Activated naive CD4-positive, alpha-beta T cell treated with anti-CD3 and anti-CD28 coated beads, Interleukin-2, amount 10 ng/mL, durations not matched to agents 7 days and 5 days (primary cell): ENCODE measurements around the gene DAP3.
"Not testable (repeated sequence)": the region's sequence is repeated elsewhere in the genome, so short reads cannot be mapped to it uniquely, and the experiment has no call there.

ENCODE experiments used
- CTCF ChIA-PET: fragments of 350-600 bp; sonication (Branson Sonifier 250); formaldehyde crosslinking; loops from one replicate; lab custom pipeline; 2021; ENCODE audit warnings: antibody characterized with exemption; lab: Charles Lee
- DNase-seq: peaks from one replicate; pipeline ENCODE4 v3.0.0-alpha.2; 2020
- H3K27ac Mint-ChIP-seq: one replicate; pipeline ENCODE4 v1.8.0; 2021; ENCODE audit warnings: mild to moderate bottlenecking, moderate library complexity, mixed read lengths
- H3K27me3 Mint-ChIP-seq: one replicate; pipeline ENCODE4 v1.8.0; 2021; ENCODE audit warnings: mild to moderate bottlenecking, mixed read lengths
- H3K36me3 Mint-ChIP-seq: one replicate; pipeline ENCODE4 v1.8.0; 2021; ENCODE audit warnings: mixed read lengths
- H3K4me1 Mint-ChIP-seq: one replicate; pipeline ENCODE4 v1.8.0; 2021; ENCODE audit warnings: mixed read lengths
- H3K4me3 Mint-ChIP-seq: one replicate; pipeline ENCODE4 v1.8.0; 2021; ENCODE audit warnings: mild to moderate bottlenecking, moderate library complexity, mixed read lengths
- H3K9me3 Mint-ChIP-seq: one replicate; pipeline ENCODE4 v1.8.0; 2021; ENCODE audit warnings: mixed read lengths

DAP3 gene

DNA sequence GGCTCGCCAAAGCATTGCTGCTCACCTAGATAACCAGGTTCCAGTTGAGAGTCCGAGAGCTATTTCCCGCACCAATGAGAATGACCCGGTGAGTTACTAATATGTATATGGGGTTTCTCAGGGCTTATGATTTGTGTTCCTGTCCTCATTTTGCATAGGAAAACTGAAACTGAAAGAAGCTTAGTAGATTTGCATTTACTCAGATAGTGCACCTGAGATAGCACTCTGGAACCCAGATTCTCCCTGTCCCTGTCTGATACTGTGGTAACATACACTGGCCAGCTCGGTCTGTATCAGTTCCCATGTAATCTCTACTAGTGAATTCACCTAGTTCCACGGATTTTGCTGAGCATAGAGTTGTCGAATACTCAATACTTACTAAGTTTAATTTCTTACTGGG is 28.1 kb downstream of the DAP3 start:
- H3K27ac Mint-ChIP-seq: no peak overlapping the region
- no peaks in the 10 kb centered on the region for H3K27me3 Mint-ChIP-seq
- peaks cover 20% of the 10 kb centered on the region for H3K4me1 Mint-ChIP-seq
- H3K4me3 Mint-ChIP-seq: no peak overlapping the region
- CTCF ChIA-PET: no interaction called here
- H3K36me3 Mint-ChIP-seq: peaks cover 26% of the 10 kb centered on the region
- no peak for DNase-seq
- H3K9me3 Mint-ChIP-seq: no peaks in the 10 kb centered on the region

GRCh38 chr1:155718524-155719115 is 29.7 kb downstream of the DAP3 start:
- Mint-ChIP-seq H3K4me1 (peaks cover 20% of the 10 kb centered on the region), H3K36me3 (peaks cover 23% of the 10 kb centered on the region)
- H3K27ac Mint-ChIP-seq, DNase-seq, H3K9me3 Mint-ChIP-seq, H3K27me3 Mint-ChIP-seq, H3K4me3 Mint-ChIP-seq: not testable (repeated sequence)
- CTCF ChIA-PET: interaction anchor here (1.1 kb wide), 1 partner anchor 11 kb away, joined by 3 read pairs; no protein-coding TSS in a partner anchor

DNA sequence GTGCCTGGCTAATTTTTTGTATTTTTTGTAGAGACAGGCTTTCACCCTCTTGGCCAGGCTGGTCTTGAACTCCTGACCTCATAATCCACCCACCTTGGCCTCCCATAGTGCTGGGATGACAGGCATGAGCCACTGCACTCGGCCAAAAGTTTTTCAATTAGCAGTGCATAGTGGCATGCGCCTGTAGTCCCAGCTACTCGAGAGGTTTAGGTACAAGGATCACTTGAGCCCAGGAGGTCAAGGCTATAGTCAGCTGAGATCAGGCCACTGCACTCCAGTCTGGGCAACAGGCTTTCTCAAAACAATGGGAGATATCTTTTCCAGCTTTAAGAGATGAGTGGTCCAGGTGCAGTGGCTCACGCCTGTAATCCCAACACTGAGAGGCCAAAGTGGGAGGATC is 30.8 kb downstream of the DAP3 start:
- no peak for DNase-seq
- H3K36me3 Mint-ChIP-seq: peaks cover 19% of the 10 kb centered on the region
- CTCF ChIA-PET: interaction anchor here (0.6 to 1.1 kb wide), 2 partner anchors 10 to 71 kb away, joined by 3 read pairs; no protein-coding TSS in a partner anchor
- H3K9me3 Mint-ChIP-seq: no peaks in the 10 kb centered on the region
- H3K27ac Mint-ChIP-seq: no peak overlapping the region
- peaks cover 20% of the 10 kb centered on the region for H3K4me1 Mint-ChIP-seq
- no peak overlapping the region for H3K4me3 Mint-ChIP-seq
- no peaks in the 10 kb centered on the region for H3K27me3 Mint-ChIP-seq

GRCh38 chr1:155725142-155725541 is 36.3 kb downstream of the DAP3 start:
- Mint-ChIP-seq H3K4me1 (no peaks in the 10 kb centered on the region), H3K27me3 (no peaks in the 10 kb centered on the region), H3K4me3 (no peak overlapping the region), H3K36me3 (peaks cover 16% of the 10 kb centered on the region), H3K9me3 (no peaks in the 10 kb centered on the region), H3K27ac (no peak overlapping the region)
- CTCF ChIA-PET: interaction anchor here (0.9 kb wide), 1 partner anchor 9 kb away, joined by 4 read pairs; no protein-coding TSS in a partner anchor
- no peak for DNase-seq

- H3K4me1 Mint-ChIP-seq: no peaks in the 10 kb centered on the region
- no peaks in the 10 kb centered on the region for H3K9me3 Mint-ChIP-seq
- peak; percentile 66 for DNase-seq
- H3K36me3 Mint-ChIP-seq: peaks cover 27% of the 10 kb centered on the region
- H3K4me3 Mint-ChIP-seq: no peak overlapping the region
- no peak overlapping the region for H3K27ac Mint-ChIP-seq
- CTCF ChIA-PET: interaction anchor here (0.6 to 1.6 kb wide), 8 partner anchors 9 to 175 kb away, joined by 3 to 9 read pairs (median 3); no protein-coding TSS in a partner anchor
- no peaks in the 10 kb centered on the region for H3K27me3 Mint-ChIP-seq
Observed at GRCh38 chr1:155729031-155729898, 40.4 kb downstream of the DAP3 start.

- H3K4me1 Mint-ChIP-seq: peaks cover 6% of the 10 kb centered on the region
- CTCF ChIA-PET: no interaction called here
- no peaks in the 10 kb centered on the region for H3K9me3 Mint-ChIP-seq
- no peak for DNase-seq
- H3K27ac Mint-ChIP-seq: no peak overlapping the region
- peaks cover 21% of the 10 kb centered on the region for H3K36me3 Mint-ChIP-seq
- H3K27me3 Mint-ChIP-seq: no peaks in the 10 kb centered on the region
- no peak overlapping the region for H3K4me3 Mint-ChIP-seq
Observed at GRCh38 chr1:155740995-155741394, 52.1 kb downstream of the DAP3 start.

DNA sequence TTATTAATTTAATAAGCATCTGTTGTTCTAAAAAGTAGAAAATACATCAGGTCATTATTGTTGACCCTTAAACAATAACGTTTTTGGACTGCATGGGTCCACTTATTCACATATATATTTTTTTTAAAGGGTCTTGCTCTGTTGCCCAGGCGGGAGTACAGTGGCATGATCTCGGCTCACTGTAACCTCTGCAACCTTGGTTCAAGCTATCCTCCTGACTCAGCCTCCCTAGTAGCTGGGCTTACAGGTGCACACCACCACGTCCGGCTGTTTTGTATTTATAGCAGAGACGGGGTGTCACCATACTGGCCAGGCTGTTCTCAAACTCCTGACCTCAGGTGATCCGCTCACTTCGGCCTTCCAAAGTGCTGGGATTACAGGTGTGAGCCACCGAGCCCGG is 53.0 kb downstream of the DAP3 start:
- no peaks in the 10 kb centered on the region for H3K27me3 Mint-ChIP-seq

GRCh38 chr1:155744711-155745283 is 55.9 kb downstream of the DAP3 start:
- CTCF ChIA-PET: interaction anchor here (0.6 to 2.2 kb wide), 4 partner anchors 11 to 91 kb away, joined by 3 to 6 read pairs (median 3); no protein-coding TSS in a partner anchor
- DNase-seq: no peak
- Mint-ChIP-seq H3K4me1 (peaks cover 9% of the 10 kb centered on the region), H3K27me3 (no peaks in the 10 kb centered on the region), H3K9me3 (no peaks in the 10 kb centered on the region), H3K27ac (peak overlapping the region; percentile 88), H3K36me3 (peaks cover 14% of the 10 kb centered on the region), H3K4me3 (peak overlapping the region; percentile 91)

More for the DNA sequence above, 53.0 kb downstream of the DAP3 start:
- Mint-ChIP-seq H3K4me3 (no peak overlapping the region), H3K4me1 (peaks cover 6% of the 10 kb centered on the region), H3K9me3 (no peaks in the 10 kb centered on the region), H3K36me3 (peaks cover 12% of the 10 kb centered on the region), H3K27ac (no peak overlapping the region)
- CTCF ChIA-PET: interaction anchor here (0.6 kb wide), 1 partner anchor 285 kb away, joined by 3 read pairs; no protein-coding TSS in a partner anchor
- no peak for DNase-seq

DNA sequence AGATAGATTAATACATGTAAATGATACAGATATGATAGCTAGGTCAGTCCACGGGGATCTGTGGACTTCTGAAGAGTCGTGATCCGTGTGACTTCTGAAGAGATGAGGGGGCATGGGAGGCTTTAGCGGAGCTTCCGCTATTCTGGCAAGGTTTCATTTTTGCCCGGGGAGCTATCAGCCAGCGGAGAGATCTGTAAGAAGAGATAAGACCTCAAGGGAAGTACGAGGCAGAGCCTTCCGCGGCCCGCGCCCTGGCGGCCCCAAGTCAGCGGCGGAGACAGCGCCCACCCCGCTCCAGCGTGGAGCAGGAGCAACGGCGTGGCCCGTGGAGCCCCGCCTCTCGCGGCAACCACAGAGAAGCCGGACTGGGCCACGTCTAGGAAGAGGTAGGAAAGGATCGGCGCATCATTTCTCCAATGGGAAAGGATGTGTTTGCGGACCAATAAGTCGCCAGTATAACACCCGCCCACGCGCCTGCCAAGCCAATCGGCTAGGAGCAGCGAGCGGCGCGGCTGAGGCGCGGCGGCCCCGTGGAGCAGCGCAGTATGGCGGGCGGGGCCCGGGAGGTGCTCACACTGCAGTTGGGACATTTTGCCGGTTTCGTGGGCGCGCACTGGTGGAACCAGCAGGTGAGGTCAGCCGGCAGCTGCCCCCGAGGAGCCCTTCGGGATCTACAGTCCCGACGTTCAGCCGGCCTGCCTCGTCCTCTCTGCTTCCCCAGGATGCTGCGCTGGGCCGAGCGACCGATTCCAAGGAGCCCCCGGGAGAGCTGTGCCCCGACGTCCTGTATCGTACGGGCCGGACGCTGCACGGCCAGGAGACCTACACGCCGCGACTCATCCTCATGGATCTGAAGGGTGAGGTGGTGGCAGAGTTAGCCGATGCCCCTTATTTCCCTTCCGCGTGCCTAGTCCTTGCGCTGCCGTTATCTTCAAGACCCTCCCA is 56.7 kb downstream of the DAP3 start:
- not testable (repeated sequence) for H3K4me1 Mint-ChIP-seq, H3K27me3 Mint-ChIP-seq, H3K9me3 Mint-ChIP-seq
- DNase-seq: peak; percentile 94
- Mint-ChIP-seq H3K4me3 (peak overlapping the region; percentile 91), H3K36me3 (peaks cover 14% of the 10 kb centered on the region), H3K27ac (peak overlapping the region; percentile 88)
- CTCF ChIA-PET: interaction anchor here (0.9 to 2.2 kb wide), 2 partner anchors 12 to 16 kb away, joined by 3 to 6 read pairs; no protein-coding TSS in a partner anchor

DNA sequence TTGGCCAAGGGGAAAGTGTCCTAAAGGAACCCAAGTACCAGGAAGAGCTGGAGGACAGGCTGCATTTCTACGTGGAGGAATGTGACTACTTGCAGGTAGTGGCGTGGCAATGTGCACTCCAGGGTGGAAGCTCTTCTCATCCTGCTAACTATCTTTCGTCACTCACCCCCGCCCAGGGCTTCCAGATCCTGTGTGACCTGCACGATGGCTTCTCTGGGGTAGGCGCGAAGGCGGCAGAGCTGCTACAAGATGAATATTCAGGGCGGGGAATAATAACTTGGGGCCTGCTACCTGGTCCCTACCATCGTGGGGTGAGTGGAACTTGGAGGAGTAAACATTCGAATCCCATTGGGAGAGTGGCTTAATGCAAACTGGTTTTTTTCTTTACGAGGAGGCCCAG is 58.7 kb downstream of the DAP3 start:
- not testable (repeated sequence) for H3K4me1 Mint-ChIP-seq, H3K9me3 Mint-ChIP-seq
- peak overlapping the region; percentile 2 for H3K4me3 Mint-ChIP-seq

DNA sequence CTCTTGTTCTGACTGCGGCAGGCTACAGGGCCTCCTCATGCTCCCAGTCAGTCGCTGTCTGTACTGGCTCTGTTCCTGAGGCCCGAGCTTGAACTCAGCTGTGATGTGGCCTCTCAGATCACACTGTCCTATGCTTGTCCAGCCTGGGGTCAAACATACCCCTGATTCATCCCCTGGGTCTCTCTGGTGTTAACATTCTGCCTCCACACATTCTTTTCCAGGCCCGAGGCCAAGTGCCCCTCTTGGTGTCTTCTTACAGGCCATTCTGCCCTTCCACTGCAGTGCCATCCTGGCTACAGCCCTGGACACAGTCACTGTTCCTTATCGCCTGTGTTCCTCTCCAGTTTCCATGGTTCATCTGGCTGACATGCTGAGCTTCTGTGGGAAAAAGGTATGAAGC is 59.2 kb downstream of the DAP3 start:
- H3K27me3 Mint-ChIP-seq, CTCF ChIA-PET, DNase-seq, H3K9me3 Mint-ChIP-seq, H3K4me1 Mint-ChIP-seq: not testable (repeated sequence)
- peaks cover 22% of the 10 kb centered on the region for H3K36me3 Mint-ChIP-seq
- peak overlapping the region; percentile 59 for H3K27ac Mint-ChIP-seq
- H3K4me3 Mint-ChIP-seq: peak overlapping the region; percentile 2

More for the DNA sequence above, 58.7 kb downstream of the DAP3 start:
- DNase-seq, CTCF ChIA-PET, H3K27me3 Mint-ChIP-seq: not testable (repeated sequence)
- H3K27ac Mint-ChIP-seq: peak overlapping the region; percentile 3
- peaks cover 19% of the 10 kb centered on the region for H3K36me3 Mint-ChIP-seq

DNA sequence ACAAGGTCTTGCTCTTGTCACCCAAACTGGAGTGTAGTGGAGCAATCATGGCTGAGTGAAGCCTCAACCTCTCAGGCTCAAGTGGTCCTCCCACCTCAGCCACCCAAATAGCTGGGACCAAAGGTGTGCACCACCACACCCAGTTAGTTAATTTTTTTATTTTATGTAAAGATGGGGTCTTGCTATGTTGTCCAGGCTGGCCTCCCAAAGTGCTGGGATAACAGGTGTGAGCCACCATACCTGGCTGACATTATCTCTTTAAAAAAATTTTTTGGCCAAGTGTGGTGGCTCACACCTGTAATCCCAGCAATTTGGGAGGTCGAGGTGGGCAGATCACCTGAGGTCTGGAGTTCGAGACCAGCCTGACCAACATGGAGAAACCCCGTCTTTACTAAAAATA is 70.1 kb downstream of the DAP3 start:
- H3K4me1 Mint-ChIP-seq, CTCF ChIA-PET, H3K27me3 Mint-ChIP-seq, H3K27ac Mint-ChIP-seq, DNase-seq, H3K4me3 Mint-ChIP-seq, H3K9me3 Mint-ChIP-seq: not testable (repeated sequence)
- peaks cover 48% of the 10 kb centered on the region for H3K36me3 Mint-ChIP-seq

DNA sequence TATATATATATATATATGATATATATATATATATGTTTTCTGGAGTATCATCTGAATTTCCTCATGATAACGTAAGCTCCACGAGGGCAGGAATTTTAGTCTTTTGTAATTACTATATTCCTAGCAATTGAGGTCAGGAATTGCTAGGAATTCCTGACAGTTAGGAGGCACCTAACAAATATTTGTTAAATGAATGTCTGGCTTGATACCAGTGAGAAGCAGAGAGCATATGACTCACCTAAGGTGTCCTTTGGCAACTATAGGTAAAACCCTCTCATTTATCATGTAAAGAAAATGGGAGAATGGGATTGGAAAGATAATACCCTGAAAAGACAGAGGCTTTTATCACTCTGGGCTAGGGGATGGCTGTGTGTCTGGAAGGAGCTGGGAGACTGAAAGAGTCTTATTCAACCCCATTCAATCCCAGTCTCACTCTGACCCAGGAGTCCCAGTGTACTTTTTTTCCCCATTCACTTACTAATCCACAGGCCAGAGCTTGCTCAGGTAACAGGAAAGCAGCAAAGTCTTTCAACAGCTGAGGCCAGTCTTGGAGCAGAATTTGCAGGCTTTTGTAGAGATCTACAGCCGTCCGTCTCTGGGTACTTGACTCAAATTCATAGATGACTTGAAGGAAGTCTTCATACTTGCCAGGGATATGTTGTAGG is 71.2 kb downstream of the DAP3 start:
- CTCF ChIA-PET: no interaction called here

More for the DNA sequence above, 71.2 kb downstream of the DAP3 start:
- peaks cover 52% of the 10 kb centered on the region for H3K36me3 Mint-ChIP-seq
- no peak overlapping the region for H3K27ac Mint-ChIP-seq
- H3K27me3 Mint-ChIP-seq: no peaks in the 10 kb centered on the region
- no peaks in the 10 kb centered on the region for H3K4me1 Mint-ChIP-seq
- no peak overlapping the region for H3K4me3 Mint-ChIP-seq
- H3K9me3 Mint-ChIP-seq: no peaks in the 10 kb centered on the region
- no peak for DNase-seq
